Upper lobe of left lung (tissue), 4 donors: ENCODE results near the gene SLC26A3.

Experiments
- CTCF ChIP-seq, 6 experiments: fragments of 450-650 bp in 4 of 6; fragments of 200-600 bp in 2 of 6; sonication (generic) in 2 of 6; IDR thresholded peaks; one replicate each; pipeline ENCODE4 v1.5.1; 2016 to 2019; ENCODE audit warnings: antibody characterized with exemption in 6 of 6
- POLR2A ChIP-seq, 4 donors: fragments of 450-650 bp; IDR thresholded peaks; one replicate each; pipeline ENCODE4 v1.5.1; 2016 to 2017; ENCODE audit warnings: antibody characterized with exemption in 4 of 4, mild to moderate bottlenecking in 2 of 4

DNA sequence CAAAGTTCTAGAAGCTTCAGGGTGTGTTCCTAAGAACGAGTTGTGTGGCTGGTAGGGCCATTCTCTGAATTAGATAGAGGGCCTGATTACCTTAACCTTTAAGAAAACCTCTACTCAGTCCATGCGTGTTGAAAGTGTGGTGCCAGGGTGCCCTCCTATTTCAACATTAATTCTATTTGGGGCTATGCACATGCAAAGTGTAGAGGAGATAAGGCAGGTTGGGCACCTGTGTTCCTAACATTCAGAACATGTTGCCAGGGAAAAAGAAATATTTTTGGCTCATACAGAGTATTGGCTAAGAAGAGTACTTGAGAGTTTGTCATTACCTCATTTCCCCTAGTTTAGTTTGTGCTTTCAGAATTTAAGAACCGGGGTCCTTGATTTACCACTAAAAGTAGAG is 20.6 kb downstream of the SLC26A3 start:
- no peak for TF ChIP-seq CTCF (IDR thresholded peaks at IDR 0.05)
- TF ChIP-seq POLR2A (IDR thresholded peaks at IDR 0.05): no peak
